Ectodermal cell (in vitro differentiated cells): ENCODE data around the gene CHST11.

Source experiments
- H3K27ac ChIP-seq: 2 replicates; pipeline ENCODE4 v1.7.0; 2013; ENCODE audit warnings: mild to moderate bottlenecking, low read depth, low read length; ENCODE audit not compliant: insufficient read depth, poor library complexity, severe bottlenecking
- H3K27me3 ChIP-seq: 2 replicates; pipeline ENCODE4 v1.7.0; 2013; ENCODE audit warnings: mild to moderate bottlenecking, low read length; ENCODE audit not compliant: insufficient read depth, control insufficient read depth, poor library complexity, severe bottlenecking
- H3K36me3 ChIP-seq: one replicate; pipeline ENCODE4 v1.7.0; 2013; ENCODE audit warnings: low read length; ENCODE audit not compliant: control insufficient read depth, insufficient read depth
- H3K4me1 ChIP-seq: one replicate; pipeline ENCODE4 v1.7.0; 2013; ENCODE audit warnings: low read length; ENCODE audit not compliant: control insufficient read depth, insufficient read depth
- H3K4me3 ChIP-seq: 2 replicates; pipeline ENCODE4 v1.7.0; 2013; ENCODE audit warnings: low read depth, low read length, control low read depth; ENCODE audit not compliant: insufficient read depth
- H3K9me3 ChIP-seq: 2 replicates; pipeline ENCODE4 v1.7.0; 2013; ENCODE audit warnings: mild to moderate bottlenecking, low read length, moderate library complexity; ENCODE audit not compliant: control insufficient read depth
- WGBS, 2 experiments: methylation state at CpG; one replicate each; pipeline ENCODE4 v1.1.7; 2013; ENCODE audit warnings: missing lambda C conversion rate in 2 of 2; 5-methylcytosine and 5-hydroxymethylcytosine counted together

The CHST11 gene

DNA sequence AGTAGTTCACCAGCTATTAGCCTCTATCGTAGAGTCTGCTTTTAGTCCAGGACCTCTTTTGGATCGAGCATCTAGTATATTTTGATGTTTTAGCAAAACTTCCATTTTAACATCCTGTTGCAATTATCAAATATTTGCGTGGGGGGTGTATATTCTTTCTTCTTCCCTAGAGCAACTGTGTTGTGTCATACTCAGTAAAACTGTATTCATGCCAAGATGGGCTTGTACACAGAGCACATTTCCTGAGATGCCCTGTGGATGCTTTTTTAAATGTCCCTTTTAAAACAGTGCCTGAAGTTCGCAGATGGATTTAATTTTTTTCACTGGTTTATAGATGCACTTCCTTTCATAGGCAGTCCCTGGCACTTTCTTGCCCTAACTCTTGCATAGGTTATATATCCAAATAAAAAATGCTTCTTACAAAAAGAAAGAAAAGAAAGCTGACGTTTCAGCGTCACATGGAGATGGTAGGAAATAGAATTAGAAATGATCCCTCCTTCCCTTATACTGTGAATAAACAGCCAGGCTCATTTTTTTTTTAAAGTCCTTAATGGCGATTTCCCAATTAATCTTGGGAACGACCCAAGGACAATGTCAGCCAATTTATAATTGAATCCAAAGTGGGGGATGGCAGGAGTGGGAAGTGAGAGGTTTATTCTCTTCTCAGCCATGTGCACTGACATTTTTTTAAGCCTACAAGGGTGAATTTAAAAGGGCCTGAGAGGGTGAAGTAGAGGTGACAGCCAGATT, 254.4 kb downstream of the CHST11 start:
- H3K9me3 ChIP-seq, result no peaks in the 10 kb centered on the region
- H3K4me3 ChIP-seq, result no peak overlapping the region
- H3K4me1 ChIP-seq, result no peaks in the 10 kb centered on the region
- H3K36me3 ChIP-seq, result no peaks in the 10 kb centered on the region
- 93% methylated on average over 5 to 8 of the region's 8 CpGs for WGBS, 2 experiments
- no peaks in the 10 kb centered on the region for H3K27me3 ChIP-seq
- no peak overlapping the region for H3K27ac ChIP-seq

DNA sequence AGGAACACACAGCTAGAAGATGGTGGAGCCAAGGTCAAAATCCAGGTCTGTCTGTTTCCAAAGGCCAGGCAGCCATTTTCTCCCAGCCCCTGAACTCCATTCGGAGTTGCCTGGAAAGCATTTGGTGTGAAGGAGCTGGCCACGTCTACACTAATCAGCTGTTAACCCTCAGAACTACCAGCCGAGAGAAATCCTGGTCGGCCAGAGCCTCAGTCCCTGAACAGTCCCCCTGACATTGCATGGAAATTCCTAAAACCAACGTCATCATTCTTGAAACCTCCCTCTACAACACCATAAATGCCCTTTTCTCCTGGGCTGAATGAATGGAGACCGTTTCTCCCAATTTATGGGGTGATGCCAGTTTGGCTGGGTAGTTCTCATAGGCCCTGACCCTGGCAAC, 255.7 kb downstream of the CHST11 start:
- H3K36me3 ChIP-seq, result no peaks in the 10 kb centered on the region
- no peaks in the 10 kb centered on the region for H3K27me3 ChIP-seq
- WGBS, 2 experiments, result 77% methylated on average over 6 of the region's 6 CpGs
- H3K4me3 ChIP-seq, result no peak overlapping the region
- H3K4me1 ChIP-seq, result no peaks in the 10 kb centered on the region
- no peaks in the 10 kb centered on the region for H3K9me3 ChIP-seq
- no peak overlapping the region for H3K27ac ChIP-seq

- Histone ChIP-seq H3K27me3 (no peaks in the 10 kb centered on the region), H3K36me3 (no peaks in the 10 kb centered on the region), H3K4me1 (no peaks in the 10 kb centered on the region), H3K27ac (no peak overlapping the region), H3K9me3 (no peaks in the 10 kb centered on the region), H3K4me3 (no peak overlapping the region)
- 89 to 92% methylated on average over 5 of the region's 5 CpGs for WGBS, 2 experiments
These were observed 256.2 kb downstream of the CHST11 start for GRCh38 chr12:104712968-104713367.

DNA sequence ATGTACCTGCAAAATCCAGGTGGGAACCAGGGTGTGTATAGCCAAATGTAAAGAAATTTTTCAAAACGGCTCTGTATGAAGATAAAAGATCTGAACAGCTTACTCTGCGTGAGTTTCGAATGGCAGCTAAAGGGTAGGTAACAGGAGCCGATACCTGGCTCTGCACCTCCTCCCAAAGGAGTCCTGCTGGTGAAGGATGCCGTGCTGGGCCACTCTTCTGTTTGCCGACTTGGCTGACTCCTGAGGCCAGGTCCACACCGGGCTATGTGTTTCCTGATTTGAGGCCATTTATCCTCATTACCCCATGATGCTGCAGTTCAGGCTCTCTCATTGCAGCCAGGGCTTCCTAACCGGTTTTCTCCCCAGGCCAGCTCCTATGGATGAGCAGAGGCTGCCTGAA, 256.7 kb downstream of the CHST11 start:
- H3K4me1 ChIP-seq, result no peaks in the 10 kb centered on the region
- H3K27me3 ChIP-seq, result no peaks in the 10 kb centered on the region
- no peak overlapping the region for H3K4me3 ChIP-seq
- no peaks in the 10 kb centered on the region for H3K9me3 ChIP-seq
- H3K27ac ChIP-seq, result no peak overlapping the region
- 69 to 71% methylated on average over 8 of the region's 8 CpGs for WGBS, 2 experiments
- no peaks in the 10 kb centered on the region for H3K36me3 ChIP-seq

DNA sequence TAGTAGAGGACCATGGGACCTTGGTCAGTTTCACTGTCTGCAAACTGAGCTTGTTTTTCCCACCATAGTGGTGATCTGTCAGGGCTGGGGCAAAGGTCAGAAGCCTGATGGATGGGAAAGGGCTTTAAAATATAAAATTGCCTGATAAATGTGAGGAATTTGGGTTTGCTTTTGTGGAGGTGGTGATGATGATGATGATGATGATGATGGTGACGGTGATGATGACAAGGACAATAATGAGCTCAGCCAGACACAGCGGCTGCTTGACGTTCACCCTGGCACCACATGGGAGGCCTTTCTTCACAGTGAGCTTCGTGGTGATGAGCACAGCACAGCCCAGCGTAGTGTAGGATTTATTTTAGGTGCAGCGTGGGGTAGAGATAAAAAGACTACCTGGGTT, 257.6 kb downstream of the CHST11 start:
- Histone ChIP-seq H3K36me3 (no peaks in the 10 kb centered on the region), H3K4me1 (no peaks in the 10 kb centered on the region)
- 93 to 97% methylated on average over 6 of the region's 6 CpGs for WGBS, 2 experiments

GRCh38 chr12:104716172-104716571, 259.4 kb downstream of the CHST11 start:
- no peak overlapping the region for H3K27ac ChIP-seq
- no peaks in the 10 kb centered on the region for H3K27me3 ChIP-seq
- H3K4me1 ChIP-seq, result peaks cover 15% of the 10 kb centered on the region
- H3K4me3 ChIP-seq, result no peak overlapping the region
- WGBS, 2 experiments, result 95% methylated on average over 7 of the region's 7 CpGs
- H3K36me3 ChIP-seq, result no peaks in the 10 kb centered on the region
- no peaks in the 10 kb centered on the region for H3K9me3 ChIP-seq

More for the DNA sequence above, 257.6 kb downstream of the CHST11 start:
- no peaks in the 10 kb centered on the region for H3K9me3 ChIP-seq
- no peak overlapping the region for H3K4me3 ChIP-seq
- no peaks in the 10 kb centered on the region for H3K27me3 ChIP-seq
- H3K27ac ChIP-seq, result no peak overlapping the region

- H3K4me1 ChIP-seq, result peaks cover 35% of the 10 kb centered on the region
- WGBS, 2 experiments, result 76 to 79% methylated on average over 11 of the region's 11 CpGs
These were observed 261.7 kb downstream of the CHST11 start for GRCh38 chr12:104718304-104718929.

DNA sequence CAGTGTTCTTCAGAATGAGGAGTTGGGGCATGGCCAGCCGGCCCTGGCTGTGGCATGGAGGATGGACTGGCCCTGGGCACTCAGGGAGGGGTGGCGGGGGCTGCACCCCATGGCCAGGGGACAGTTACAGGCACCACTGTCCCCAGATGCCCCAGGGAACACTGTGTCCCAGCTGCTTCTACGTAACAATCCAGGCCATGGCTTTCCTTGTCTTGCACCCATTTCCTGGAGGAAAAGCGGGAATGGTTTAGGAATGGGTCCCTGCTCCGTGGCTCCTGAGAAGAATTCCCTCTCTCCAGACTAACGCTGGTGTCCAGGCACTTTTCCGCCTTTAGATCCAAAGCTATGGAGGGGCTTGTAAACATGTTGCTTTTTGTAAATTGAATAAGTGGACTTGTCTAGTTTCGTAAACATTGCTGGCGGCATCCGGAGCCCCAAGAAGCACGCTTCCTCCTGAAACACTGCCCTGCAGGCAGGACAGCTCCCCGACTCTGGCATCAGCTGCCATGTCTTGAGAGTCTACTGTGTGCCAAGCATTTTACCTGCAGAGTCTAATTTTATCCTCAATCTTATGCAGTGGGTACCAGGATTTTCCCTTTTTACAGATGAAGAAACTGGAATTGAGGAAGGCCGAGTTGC, 263.1 kb downstream of the CHST11 start:
- H3K27me3 ChIP-seq, result no peaks in the 10 kb centered on the region
- no peak overlapping the region for H3K27ac ChIP-seq

More at GRCh38 chr12:104718304-104718929, 261.7 kb downstream of the CHST11 start:
- no peaks in the 10 kb centered on the region for H3K36me3 ChIP-seq
- H3K27ac ChIP-seq, result no peak overlapping the region
- H3K9me3 ChIP-seq, result no peaks in the 10 kb centered on the region
- no peak overlapping the region for H3K4me3 ChIP-seq
- no peaks in the 10 kb centered on the region for H3K27me3 ChIP-seq

DNA sequence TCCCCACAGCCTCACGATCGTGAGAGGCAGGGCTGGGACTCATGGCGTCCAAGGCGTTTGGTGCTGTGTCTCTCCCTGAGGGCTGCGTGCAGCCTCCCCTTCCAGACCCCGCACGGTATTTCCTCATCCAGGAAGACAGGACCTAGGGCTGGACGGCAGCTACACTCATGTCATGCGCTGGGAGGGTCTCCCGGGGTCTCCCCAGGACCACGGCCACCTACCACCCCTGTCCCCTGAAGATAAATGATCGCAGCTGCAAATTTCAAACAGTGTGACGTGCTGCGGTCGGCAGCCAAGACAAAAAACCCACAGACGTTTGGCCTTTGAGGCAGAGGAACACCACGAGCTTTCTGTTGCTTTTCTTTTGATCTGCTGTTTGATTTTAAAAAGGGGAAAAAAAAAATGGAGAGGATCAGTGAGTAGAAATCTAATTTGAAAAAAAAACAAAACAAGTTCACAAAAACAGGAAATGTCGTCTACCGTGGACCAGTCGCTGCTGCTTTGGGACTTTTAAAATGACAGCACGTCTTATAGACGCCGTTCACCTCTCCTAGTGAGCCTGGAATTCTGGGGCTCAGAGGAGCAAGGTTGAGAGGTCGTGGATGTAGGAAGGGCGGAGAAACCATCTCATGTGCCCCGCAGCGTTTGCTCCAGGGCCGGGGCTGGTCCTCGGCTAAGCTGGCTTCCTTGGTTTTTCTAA, 263.7 kb downstream of the CHST11 start:
- no peaks in the 10 kb centered on the region for H3K36me3 ChIP-seq
- no peaks in the 10 kb centered on the region for H3K27me3 ChIP-seq
- WGBS, 2 experiments, result 60 to 63% methylated on average over 29 of the region's 29 CpGs
- H3K4me3 ChIP-seq, result no peak overlapping the region
- H3K4me1 ChIP-seq, result peaks cover 45% of the 10 kb centered on the region
- H3K9me3 ChIP-seq, result no peaks in the 10 kb centered on the region
- H3K27ac ChIP-seq, result peak overlapping the region; percentile 65

More for the DNA sequence above, 263.1 kb downstream of the CHST11 start:
- 93 to 94% methylated on average over 13 of the region's 13 CpGs for WGBS, 2 experiments
- Histone ChIP-seq H3K36me3 (no peaks in the 10 kb centered on the region), H3K4me3 (no peak overlapping the region), H3K9me3 (no peaks in the 10 kb centered on the region), H3K4me1 (peaks cover 45% of the 10 kb centered on the region)

GRCh38 chr12:104721039-104721405, 264.3 kb downstream of the CHST11 start:
- Histone ChIP-seq H3K27me3 (no peaks in the 10 kb centered on the region), H3K4me1 (peaks cover 45% of the 10 kb centered on the region), H3K36me3 (no peaks in the 10 kb centered on the region), H3K9me3 (no peaks in the 10 kb centered on the region), H3K4me3 (no peak overlapping the region), H3K27ac (peak overlapping the region; percentile 65)
